ENCODE results near the gene TANK.
"Not testable (repeated sequence)": the region's sequence is repeated elsewhere in the genome, so short reads cannot be mapped to it uniquely, and the experiment has no call there.

TANK gene

DNA sequence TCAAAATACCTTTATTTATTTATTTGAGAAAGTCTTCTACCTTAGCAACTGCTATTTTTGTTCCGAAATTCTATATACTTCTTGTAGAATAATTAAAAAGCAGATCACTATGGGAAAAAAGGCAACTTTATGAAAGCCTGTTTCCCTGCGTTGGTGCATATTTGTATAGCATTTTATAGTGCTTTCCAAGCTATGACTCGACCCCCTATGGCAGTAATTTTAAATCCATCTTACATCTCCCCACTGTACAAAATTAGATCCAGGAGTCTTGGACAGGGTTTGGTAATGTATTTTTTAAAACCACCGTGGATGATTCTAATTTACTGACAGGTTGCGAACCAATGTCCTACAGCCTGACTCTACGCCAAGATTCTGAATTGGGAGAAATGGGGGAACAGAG lies 10.1 kb downstream of the TANK start:
- DNase-seq: no peak

DNA sequence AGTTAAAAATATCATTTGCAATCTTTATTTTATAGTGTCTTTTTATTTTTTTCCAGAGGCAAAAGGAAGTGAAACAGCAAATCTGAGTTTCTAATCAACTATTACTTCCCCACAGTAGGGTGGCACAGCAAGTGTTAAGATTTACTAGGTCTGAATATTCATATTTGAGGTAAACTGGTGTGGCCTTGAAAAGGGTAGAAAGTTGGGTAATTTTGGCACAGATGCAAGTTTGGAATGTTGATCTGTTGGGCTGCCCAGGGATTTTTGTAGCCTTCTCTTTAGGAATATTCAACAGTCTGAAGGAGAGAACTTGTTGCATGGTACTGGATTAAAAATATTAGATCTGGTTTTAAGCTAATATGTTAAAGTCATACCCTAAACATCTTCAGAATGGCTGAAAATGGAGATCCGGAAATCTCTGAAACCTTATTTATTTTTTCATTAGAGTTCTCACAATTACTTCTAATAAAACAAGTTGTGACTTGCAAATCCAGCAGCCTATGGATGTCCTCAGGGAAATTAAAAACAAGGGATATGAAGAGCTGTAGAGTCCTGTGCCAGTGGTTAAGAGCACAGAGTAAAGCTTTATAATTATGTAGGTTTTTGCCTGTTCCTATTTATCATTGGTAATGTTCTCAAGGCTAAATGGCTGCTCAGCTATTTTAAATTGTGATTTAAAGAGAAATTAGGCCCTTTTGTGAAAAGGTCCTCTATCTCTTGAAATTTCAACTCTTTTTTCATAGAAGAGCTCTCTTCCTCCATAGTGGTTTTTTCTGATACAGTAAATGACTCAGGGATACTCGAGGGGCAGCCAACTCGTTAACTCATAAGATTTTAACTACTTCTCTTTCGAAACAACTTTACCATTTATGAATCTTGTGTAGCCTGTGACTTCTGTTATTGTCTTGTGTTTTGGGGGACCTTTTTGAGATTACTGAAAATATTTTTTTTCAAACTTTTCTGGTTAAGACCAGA lies 11.0 kb downstream of the TANK start:
- DNase-seq: no peak

DNA sequence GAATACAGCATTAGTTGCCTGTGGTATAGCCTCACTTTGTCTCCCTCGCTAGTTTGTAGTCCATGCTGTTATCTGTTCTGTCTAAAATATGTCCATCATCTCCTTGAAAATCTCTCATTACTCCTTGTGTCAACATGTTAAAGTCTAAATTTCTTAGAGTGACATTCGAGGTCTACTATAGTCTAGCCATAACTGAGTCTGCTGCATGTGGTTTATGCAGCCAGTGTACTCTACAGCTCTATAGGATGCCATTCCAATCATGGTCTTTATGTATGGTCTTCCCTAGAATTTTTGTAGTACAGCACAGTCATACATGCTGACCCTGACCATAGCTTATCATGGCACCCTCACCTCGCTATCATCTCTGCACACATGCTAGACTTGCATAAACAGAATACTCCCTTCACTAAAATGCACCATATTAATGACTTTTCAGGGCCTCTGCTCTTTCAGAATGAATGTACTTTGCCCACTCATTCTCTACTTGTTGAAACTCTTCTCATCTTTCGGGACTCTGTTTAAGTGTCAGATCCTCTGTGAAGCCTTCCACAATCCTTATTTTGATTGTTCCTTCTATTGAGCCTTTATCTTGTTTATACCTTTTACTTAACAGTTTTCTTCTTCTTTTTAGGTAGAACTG lies 12.8 kb downstream of the TANK start:
- no peak for DNase-seq

DNA sequence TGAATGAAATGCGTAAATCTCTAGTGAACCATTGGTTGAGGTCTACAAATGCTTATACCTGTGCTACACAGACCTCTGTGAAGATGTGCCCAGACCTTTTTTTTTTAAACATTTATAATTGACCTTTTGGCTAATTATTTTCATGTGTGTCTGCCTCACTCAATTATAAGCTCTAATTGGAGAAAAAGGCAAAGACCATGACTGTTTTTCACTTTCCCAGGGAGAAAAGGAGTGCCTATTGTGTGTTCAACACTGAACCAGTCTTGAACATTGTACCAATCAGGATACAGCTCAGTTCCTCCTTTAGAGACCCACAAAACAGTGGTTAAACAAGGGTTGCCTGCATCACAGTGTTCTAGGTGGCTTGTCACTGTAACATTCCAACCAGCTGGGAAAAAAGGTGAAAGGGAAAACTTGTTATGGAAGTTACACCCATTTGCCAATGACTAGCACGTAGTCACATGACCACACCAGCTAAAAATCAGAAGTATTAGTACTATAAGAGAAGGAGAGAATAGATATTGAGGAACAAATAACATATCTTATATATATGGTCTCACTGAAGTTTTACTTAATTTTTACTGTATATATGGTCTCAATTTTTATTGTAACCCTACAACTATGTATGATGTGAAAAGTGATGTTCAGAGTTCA lies 13.4 kb downstream of the TANK start:
- DNase-seq: no peak

DNA sequence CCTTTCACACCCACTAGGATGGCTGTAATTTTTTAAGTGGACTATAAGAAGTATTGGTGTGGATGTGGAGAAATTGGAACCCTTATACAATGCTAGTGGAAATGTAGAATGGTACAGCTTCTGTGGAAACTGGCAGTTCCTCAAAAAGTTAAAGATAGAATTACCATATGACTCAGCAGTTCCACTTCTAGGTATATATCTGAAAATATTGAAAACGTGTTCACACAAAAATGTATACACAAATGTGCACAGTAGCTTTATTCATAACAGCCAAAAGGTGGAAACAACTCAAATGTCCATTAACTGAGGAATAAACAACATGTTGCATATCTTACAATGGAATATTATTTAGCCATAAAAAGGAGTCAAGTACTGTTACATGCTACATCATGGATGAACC lies 17.7 kb downstream of the TANK start:
- no peak for DNase-seq

DNA sequence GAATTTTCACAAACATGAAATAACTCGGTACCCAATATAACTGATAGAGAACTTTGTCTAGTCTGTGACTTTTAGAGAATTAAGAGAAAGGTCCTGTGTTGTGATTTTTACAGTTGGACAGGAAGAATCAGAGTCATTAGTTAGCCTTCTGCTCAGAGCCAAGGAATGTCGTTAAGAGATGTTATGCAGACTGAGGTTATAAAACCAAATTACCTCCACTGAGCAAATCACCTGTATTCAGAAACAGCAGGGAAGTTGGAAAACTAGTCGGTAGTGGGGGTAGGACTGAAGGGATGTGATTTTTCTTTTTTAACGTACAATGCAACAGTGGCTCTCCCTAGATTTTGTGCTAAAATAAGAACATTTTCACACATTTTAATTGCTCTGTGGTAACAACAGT lies 18.5 kb downstream of the TANK start:
- no peak for DNase-seq

DNA sequence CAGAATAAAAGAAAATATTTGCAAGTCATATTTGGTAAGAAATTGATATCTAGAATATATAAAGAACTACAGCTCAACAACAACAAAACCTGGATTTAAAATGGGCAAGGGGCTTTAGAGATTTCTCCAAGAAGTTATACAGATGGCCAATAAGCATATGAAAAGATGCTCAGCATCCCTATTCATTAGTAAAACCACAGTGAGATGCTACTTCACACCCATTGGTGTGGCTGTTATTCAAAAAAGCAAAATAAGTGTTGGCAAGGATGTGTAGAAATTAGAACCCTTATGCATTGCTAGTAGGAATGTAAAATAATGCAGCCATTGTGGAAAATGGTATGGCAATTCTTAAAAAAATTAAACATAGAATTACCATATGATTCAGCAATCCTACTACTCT lies 29.8 kb downstream of the TANK start:
- no peak for DNase-seq

DNA sequence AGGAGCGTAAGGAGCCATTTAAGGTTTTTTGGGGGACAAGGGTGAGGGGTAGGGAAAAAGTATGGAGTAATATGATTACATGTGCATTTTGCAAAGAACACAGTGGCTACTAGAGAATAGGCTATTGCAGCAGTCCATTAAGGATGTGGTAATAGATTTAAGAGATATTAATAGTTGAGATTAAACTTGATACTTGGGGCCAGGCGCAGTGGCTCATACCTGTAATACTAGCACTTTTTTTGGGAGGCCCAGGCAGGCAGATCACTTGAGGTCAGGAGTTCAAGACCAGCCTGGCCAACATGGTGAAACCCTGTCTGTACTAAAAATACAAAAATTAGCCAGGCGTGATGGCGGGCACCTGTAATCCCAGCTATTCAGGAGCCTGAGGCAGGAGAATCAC lies 35.4 kb downstream of the TANK start:
- DNase-seq: not testable (repeated sequence)

DNA sequence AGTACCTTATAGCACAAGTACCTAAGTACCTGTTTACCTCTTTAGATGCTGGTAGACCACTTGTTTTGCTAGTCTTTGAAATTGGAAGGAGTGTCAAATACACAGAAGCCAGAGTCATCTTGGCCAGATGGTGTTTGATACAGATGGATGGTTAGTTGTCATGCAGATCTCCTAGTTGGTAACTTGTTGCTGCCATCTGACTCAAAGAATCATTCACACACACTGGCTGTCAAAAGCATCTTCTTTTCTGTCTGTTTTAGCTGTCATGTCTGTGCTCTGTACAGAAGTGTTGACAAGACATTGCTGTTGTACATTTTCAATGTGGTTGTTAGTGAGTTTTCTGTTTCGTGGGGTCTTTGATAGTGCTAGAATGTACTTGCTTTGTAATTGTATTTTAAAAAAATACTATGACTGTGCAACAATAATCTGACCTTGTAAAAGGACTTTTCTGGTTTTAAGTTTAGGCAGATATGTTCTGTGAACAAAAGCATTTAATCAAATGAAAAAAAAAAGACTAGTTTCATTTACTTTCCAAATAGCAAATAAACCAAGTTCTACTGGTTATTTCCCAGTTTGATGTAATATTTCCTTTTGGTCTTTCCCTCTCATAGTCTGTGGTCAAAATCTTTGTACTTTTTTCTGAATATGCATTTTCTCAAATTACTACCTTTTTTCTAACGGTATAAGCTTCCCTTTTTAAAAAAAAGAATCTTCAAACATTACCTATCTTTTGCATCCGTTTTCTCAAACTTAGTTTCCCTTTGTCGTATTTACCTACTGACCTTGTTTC lies 39.9 kb downstream of the TANK start:
- no peak for DNase-seq

DNA sequence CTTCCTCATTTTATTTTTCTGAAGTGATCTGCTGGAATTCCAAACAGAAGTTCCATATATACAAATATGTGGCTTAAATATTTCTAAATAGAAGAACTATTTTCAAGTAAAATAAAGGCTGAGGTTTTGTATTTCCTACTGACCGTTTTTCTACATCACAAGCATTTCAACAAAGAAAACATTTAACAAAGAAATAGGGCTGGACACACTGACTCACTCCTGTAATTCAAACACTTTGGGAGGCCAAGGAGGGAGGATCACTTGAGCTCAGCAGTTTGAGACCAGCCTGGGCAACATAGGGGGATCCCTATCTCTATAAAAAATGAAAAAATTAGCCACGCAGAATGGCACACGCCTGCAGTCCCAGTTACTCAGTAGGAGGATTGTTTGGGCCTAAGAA lies 44.6 kb downstream of the TANK start:
- no peak for DNase-seq

DNA sequence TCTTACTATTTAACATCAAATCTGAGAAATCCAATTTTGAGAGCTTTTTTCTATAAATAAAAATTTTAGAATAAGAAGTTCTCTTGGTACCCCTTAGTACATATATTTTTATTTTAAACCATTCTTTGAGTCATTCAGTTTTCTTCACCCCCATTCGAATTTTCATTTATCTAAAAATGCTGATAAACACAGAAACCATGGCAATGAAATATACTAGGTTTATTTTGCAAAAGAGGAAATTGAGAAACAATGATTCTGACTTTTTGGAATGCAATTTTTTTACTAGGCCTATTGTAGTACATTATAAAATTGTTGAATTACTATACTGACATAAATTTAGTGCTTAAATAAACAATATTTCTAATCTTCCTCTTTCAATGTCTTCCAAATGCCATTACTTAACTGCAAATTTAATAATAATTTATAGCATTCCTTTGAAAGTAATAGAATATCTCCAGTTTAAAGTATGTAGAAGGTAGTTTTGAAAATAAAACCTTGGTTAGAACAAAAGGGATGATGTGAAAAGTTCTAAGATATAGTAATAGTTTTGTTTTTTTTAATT lies 46.3 kb downstream of the TANK start:
- DNase-seq: no peak

DNA sequence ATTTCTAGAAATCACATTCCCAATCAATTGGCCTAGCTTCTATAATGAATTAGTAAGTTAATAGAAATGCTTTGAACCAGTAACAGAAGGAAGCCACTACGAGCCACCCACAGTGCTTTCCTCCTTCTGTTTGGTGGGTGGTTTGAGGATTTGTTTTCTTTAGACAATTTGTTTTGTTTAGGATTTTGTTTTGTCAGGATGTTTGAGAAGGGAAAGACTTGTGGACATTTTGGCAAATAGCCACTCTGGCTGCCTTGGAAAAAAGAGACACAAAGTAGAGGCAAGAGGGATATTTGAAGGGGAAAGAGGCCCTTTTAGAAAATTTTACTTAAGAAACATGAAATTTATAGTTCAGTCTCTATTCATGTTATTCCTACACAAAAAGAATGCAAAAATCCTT lies 47.7 kb downstream of the TANK start:
- DNase-seq: no peak

DNA sequence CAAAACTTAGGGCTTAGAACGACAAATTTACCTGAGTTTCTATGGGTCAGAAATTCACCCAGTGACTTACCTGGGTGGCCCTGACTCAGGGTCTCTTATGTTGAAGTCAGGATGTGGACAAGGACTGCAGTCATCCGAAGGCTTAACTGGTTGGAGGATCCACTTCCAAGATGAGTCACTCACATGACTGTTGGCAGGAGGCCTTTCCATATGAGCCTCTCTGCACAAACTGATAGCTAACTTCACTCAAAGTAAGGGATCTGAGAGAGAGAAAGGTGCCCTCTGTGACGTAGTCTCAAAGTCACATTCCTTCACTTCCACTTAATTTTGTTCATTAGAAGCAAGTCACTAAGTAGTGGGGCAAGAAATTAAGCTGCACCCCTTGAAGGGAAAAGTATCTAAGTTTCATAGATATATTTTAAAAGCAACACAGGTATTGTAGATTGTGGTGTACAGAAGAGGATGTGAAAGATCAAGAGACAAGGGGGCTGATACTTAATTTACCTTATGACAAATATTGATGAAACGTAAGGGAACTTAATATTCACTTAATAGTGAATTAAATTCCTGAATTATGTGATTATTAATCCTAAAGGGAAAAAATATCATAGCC lies 48.4 kb downstream of the TANK start:
- no peak for DNase-seq

DNA sequence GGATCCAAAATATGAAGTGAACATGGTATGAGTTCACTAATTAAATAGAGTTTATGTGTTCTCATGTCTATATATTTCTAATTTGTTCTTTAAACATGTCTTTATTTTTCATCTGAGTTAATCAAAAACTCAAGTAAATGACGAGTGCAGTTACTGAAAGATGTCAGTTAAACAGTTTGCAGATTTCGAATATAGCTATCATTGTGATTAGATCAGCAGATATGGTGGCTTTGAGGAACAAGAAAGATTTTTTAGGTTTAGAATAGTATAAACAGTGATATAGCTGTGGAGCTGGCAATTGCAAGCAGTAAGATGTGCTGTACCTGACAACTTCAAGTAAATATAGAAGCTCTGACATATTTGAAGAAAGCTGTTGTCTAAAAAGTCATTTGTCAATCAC lies 49.7 kb downstream of the TANK start:
- no peak for DNase-seq

DNA sequence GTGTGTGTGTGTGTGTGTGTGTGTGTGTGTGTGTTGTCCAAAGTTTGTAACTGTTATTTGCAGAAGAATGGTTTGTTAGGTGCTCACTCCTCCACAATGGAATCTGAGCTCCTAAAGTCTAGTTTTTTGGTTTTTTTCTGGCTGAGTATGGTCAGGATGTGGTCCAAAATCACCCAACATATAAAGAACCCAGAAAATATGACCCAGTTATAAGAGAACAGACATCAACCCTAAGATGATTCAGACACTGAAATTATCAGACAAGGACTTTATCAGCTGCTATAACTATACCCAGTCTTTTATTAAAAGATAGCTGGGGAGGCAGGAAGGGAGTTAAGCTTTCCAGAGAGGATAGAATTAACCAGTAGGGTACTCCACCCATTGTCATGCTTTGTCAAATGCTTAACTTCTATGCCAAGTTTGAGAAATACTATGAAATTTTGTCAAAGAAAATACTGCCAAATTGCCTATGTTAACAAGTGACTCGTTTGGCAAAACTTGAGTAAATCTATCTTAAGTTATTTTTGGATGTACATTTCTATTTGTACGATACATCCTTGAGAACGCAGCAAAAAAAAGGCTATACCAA lies 57.5 kb downstream of the TANK start:
- DNase-seq: no peak

DNA sequence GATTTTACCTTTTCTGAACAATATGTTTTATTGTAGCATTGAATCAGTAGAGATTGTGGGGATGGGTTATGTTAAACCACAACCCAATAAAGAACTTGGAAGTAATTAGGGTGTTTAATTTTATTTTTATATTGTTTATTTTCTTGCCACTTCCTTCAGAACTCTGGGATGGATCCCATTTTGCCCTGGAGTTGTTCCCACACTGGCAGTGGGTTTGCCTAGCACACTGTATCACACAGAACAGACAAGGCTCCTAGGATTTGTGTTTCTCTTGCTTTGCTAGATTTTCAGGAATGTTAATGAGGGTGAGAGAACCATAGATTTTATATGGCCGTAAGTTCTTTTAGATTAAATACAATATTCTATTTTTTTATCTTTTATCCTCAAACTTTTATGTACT lies 59.0 kb downstream of the TANK start:
- DNase-seq: no peak

DNA sequence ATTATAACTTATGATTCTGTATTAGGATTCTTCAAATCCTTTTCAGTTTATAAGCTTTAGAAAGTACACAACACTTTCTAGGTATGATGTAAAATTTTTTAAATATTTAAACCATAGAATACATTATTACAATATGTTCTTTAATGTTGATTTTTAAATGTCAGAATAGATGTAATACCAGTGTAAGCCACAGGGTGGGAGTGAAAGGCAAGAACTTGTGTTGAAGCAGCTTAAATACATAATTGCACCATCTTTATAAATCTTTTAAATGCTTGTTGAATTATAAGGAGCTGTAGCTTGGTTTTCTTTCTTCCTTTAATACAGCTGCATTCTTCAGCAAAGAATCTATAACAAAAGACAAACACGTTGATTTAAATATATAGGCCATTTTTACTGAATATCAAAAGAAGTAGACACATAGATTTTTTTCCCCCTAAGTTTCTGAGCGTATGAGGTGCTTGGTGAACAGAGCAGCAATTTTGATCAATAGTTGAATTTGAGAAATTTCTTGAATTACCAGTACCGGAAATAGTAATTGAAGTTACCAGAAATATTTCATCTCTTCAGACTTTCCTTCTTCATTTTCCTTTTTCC lies 63.0 kb downstream of the TANK start:
- no peak for DNase-seq

DNA sequence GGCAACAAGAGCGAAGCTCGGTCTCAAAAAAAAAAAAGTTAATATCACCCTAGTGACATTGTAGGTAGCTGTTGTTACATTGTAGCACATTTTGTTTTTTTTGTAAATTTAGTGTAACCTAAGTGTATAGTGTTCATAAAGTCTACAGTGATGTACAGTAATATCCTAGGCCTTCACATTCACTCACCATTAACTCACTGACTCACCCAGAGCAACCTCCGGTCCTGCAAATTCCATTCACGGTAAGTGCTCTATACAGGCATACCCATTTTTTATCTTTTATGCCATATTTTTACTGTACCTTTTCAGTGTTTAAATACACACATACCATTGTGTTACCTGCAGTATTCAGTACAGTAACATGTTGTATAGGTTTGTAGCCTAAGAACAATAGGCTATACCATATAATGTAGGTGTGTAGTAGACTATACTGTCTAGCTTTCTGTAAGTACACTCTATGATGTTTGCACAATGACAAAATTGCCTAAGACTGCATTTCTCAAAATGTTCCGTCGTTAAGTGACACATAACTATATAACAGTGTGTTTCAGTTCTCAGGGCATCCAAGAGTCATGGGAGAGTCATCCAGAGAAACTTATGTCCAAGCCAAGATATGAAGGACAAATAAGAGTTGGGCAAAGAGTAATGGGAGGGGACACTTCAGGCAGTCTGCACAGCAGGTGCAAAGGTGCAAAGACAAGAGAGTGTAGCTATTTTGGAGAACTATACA lies 68.4 kb downstream of the TANK start:
- DNase-seq: no peak

DNA sequence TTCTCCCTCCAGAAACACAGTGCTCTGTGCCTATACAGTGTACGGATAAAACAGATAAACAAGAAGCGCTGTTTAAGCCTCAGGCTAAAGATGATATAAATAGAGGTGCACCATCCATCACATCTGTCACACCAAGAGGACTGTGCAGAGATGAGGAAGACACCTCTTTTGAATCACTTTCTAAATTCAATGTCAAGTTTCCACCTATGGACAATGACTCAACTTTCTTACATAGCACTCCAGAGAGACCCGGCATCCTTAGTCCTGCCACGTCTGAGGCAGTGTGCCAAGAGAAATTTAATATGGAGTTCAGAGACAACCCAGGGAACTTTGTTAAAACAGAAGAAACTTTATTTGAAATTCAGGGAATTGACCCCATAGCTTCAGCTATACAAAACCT lies 70.7 kb downstream of the TANK start:
- no peak for DNase-seq

DNA sequence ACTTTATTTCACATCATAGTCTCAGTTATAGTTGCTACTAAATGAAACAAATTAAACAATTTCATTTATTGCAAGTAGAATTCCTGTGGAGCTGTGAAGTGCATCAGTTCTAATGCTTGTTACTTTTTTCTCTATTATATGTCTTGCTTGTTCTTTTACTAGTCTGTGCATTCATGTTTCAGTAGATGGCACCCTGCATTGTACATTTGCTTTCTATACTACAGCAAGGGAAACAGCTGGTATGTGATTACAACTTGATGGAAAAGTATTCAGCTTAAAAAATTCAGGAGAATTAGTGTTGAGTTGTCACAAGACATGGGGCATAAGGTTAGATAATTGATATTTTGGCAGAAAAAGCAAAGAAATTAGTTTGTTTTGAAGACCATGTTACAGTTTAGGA lies 72.3 kb downstream of the TANK start:
- no peak for DNase-seq
